Occipital lobe (tissue), 2 donors: Measurements from ENCODE around the gene ZNF415. TPM values are rescaled to one million over a fixed set of nuclear protein-coding genes. Genes with fewer than 3 reads are reported as not detected.
A peak's percentile ranks its signal among the peaks of the same experiment; 100 is the strongest.
"Not testable (repeated sequence)": the region's sequence is repeated elsewhere in the genome, so short reads cannot be mapped to it uniquely, and the experiment has no call there.

Experiments
- DNase-seq: peaks from one replicate; lab custom pipeline; 2025; lab: John Stamatoyannopoulos, UW
- total RNA-seq: library from RNA; depleted of rRNA; stranded (reverse); fragments of >200 nt; gene quantifications from one replicate; pipeline ENCODE4 v1.2.3, GENCODE V29; 2014

The ZNF415 gene
- 24.3 TPM for total RNA-seq

- peak; percentile 66 for DNase-seq
Observed at GRCh38 chr19:53132141-53132991, at the start of gene ZNF415. Gene ZNF415, minus strand, starts transcription at chr19:53132910. Its CDS starts 10,234 bp downstream, at chr19:53122676.

- DNase-seq: no peak
Observed at GRCh38 chr19:53182202-53182601, 49.5 kb upstream of the ZNF415 start.

- no peak for DNase-seq
Observed at GRCh38 chr19:53177986-53178385, 45.3 kb upstream of the ZNF415 start.

GRCh38 chr19:53172889-53173288 lies 40.2 kb upstream of the ZNF415 start:
- DNase-seq: no peak

GRCh38 chr19:53165691-53166091 lies 33.0 kb upstream of the ZNF415 start:
- DNase-seq: no peak

GRCh38 chr19:53161123-53161522 lies 28.4 kb upstream of the ZNF415 start:
- DNase-seq: no peak

GRCh38 chr19:53160350-53160749 lies 27.6 kb upstream of the ZNF415 start:
- no peak for DNase-seq

- DNase-seq: peak; percentile 6
Observed at GRCh38 chr19:53158119-53158656, 25.5 kb upstream of the ZNF415 start.

- DNase-seq: no peak
Observed at GRCh38 chr19:53157626-53158025, 24.9 kb upstream of the ZNF415 start.

- DNase-seq: no peak
Observed at GRCh38 chr19:53156850-53157249, 24.1 kb upstream of the ZNF415 start.

- no peak for DNase-seq
Observed at GRCh38 chr19:53147645-53148044, 14.9 kb upstream of the ZNF415 start.

GRCh38 chr19:53140351-53140750 lies 7.6 kb upstream of the ZNF415 start:
- DNase-seq: no peak

GRCh38 chr19:53136432-53136831 lies 3.7 kb upstream of the ZNF415 start:
- DNase-seq: no peak

GRCh38 chr19:53131727-53132126 lies 983 bp downstream of the ZNF415 start:
- DNase-seq: no peak

- no peak for DNase-seq
Observed at GRCh38 chr19:53131085-53131590, 1.6 kb downstream of the ZNF415 start.

GRCh38 chr19:53130506-53130905 lies 2.2 kb downstream of the ZNF415 start:
- DNase-seq: no peak

GRCh38 chr19:53126733-53127526 lies 5.8 kb downstream of the ZNF415 start:
- DNase-seq: not testable (repeated sequence)

GRCh38 chr19:53123400-53123799 lies 9.3 kb downstream of the ZNF415 start:
- DNase-seq: no peak

- DNase-seq: no peak
Observed at GRCh38 chr19:53112286-53112685, 20.4 kb downstream of the ZNF415 start.

GRCh38 chr19:53109527-53109926 lies 23.2 kb downstream of the ZNF415 start:
- DNase-seq: no peak

GRCh38 chr19:53103234-53104203 lies 29.2 kb downstream of the ZNF415 start, which contains the start of gene ZNF160:
Gene ZNF160, minus strand, starts transcription at chr19:53103422. Its CDS starts 17,146 bp downstream, at chr19:53086276.
- DNase-seq: peak; percentile 98
